Heart left ventricle (tissue), 13 donors: ENCODE results near the gene FYN.

ENCODE experiments used
- CTCF ChIP-seq, 12 donors: fragments of 200-600 bp; sonication (generic) in 4 of 12; IDR thresholded peaks; one replicate each; pipeline versions ENCODE4 v1.5.0 to v1.8.0; 2018 to 2022; ENCODE audit warnings: antibody characterized with exemption in 12 of 12, mild to moderate bottlenecking in 5 of 12
- POLR2A ChIP-seq, 2 donors: fragments of 450-650 bp; IDR thresholded peaks; one replicate each; pipeline ENCODE4 v1.6.1; 2017; ENCODE audit warnings: antibody characterized with exemption in 2 of 2, mild to moderate bottlenecking in 2 of 2, moderate library complexity in 2 of 2
- donor health status: ischemic (EF 13 %, LVEDD 7.1; RV severe dilation, severe dysfunction).
- donor health status: DM: no; HTN: yes; CAD: no.
- donor health status: DM: no; HTN: no; CAD: no.
- donor health status: ischemic (EF 25% LVEDD 6.9; RV normal size, moderate dysfunction).
- donor health status: ischemic (EF 25% LVEDD 5.7; RV mildly dilated, moderate dysfunction).
- donor health status: ischemic (EF 35%, LVEDD 5.7; RV mildly dilated, moderate dysfunction).
- donor health status: nonischemic (EF 11% LVEDD 7.7; RV severe dilation, severe dysfunction).
- donor health status: DM: yes; HTN: yes; CAD: no.
- donor health status: PGD.
- donor health status: ischemic (EF 29% LVEDD 5.4; RV normal size, mild dysfunction).
- donor health status: nonischemic (EF 23%, LVEDD 6.1; RV moderate dilation, normal function).

GRCh38 chr6:111724505-111724904 is 148.7 kb downstream of the FYN start:
- TF ChIP-seq CTCF (IDR thresholded peaks at IDR 0.05), result no peak
- no peak for TF ChIP-seq POLR2A (IDR thresholded peaks at IDR 0.05)
